ENCODE results near the gene SLA2.

GRCh38 chr20:36620917-36621316 lies 25.1 kb downstream of the SLA2 start:
- no peak for TF ChIP-seq CTCF (conservative IDR thresholded peaks at IDR 0.05)
- TF ChIP-seq ZFX (IDR thresholded peaks at IDR 0.05), result no peak
